ENCODE measurements around the gene PTCD1. TPM values are rescaled to one million over a fixed set of nuclear protein-coding genes. Genes with fewer than 3 reads are reported as not detected.

Gene PTCD1
- total and polyA plus RNA-seq, 9 of the 15 experiments (the other 6 are each of a cell fraction or from before 2014, with no cell fraction given) = 0.46 to 17.1 (median 6.2) TPM

DNA sequence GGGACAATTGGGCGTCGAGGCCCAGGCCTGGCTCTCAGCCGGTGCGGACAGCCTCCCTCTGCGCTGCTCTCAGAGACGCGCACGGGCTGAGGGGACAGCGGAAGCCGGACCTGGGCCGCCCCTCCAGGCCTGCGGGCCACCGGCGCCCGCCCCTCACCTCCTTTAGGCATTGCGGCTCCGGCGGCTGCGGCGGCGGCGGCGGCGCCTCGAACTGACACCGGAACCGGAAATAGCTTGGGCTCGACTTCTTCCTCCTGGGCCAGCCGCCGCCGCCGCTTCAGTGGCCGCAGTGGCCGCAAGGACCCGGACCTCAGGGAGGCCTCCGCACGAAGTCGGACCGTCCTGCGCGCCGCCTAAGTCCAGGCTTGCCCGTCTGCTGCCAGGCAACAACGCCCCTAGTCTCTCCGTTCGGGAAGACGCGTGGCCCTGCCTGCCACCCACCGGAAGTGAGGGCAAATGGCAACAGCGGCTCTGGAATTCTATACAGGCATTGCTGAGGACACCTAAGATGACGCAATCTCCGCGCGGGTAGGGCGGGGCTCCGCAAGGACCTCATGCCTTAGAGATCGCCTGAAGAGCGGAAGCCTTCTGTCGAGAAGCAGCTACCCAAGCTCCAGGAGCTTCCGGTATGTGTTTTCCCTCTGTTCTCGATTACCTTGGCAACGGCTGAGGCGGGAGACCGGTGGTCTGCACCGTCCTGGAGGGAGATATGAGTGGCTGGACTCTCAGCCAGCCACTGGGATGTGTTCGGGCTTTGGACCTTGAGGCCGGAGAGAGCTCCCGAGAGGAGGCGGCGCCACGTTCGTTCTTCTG is 30.0 kb downstream of the PTCD1 start, which contains the start of the genes BUD31 and PDAP1 (continued):
- TF ChIP-seq, protein P1, sequence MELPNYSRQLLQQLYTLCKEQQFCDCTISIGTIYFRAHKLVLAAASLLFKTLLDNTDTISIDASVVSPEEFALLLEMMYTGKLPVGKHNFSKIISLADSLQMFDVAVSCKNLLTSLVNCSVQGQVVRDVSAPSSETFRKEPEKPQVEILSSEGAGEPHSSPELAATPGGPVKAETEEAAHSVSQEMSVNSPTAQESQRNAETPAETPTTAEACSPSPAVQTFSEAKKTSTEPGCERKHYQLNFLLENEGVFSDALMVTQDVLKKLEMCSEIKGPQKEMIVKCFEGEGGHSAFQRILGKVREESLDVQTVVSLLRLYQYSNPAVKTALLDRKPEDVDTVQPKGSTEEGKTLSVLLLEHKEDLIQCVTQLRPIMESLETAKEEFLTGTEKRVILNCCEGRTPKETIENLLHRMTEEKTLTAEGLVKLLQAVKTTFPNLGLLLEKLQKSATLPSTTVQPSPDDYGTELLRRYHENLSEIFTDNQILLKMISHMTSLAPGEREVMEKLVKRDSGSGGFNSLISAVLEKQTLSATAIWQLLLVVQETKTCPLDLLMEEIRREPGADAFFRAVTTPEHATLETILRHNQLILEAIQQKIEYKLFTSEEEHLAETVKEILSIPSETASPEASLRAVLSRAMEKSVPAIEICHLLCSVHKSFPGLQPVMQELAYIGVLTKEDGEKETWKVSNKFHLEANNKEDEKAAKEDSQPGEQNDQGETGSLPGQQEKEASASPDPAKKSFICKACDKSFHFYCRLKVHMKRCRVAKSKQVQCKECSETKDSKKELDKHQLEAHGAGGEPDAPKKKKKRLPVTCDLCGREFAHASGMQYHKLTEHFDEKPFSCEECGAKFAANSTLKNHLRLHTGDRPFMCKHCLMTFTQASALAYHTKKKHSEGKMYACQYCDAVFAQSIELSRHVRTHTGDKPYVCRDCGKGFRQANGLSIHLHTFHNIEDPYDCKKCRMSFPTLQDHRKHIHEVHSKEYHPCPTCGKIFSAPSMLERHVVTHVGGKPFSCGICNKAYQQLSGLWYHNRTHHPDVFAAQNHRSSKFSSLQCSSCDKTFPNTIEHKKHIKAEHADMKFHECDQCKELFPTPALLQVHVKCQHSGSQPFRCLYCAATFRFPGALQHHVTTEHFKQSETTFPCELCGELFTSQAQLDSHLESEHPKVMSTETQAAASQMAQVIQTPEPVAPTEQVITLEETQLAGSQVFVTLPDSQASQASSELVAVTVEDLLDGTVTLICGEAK (IDR thresholded peaks at IDR 0.05) = peak; percentile 98
- TF ChIP-seq, protein P1 (CRISPR knock-in tag; IDR thresholded peaks at IDR 0.05) = no peak
- TF ChIP-seq EP400 (IDR thresholded peaks at IDR 0.05) (peak; percentile 100), SIRT6 (IDR thresholded peaks at IDR 0.05; ENCODE audit: low read depth, low read length) (no peak), CHD2 (IDR thresholded peaks at IDR 0.05; ENCODE audit: low read depth, low read length) (peak; percentile 32), CHD4 (IDR thresholded peaks at IDR 0.05; ENCODE audit: insufficient read depth, insufficient replicate concordance, low read depth, low read length, poor library complexity, severe bottlenecking) (no peak), MTF1 (CRISPR knock-in tag; IDR thresholded peaks at IDR 0.05; ENCODE audit: borderline replicate concordance) (no peak), HNRNPH1 (optimal IDR thresholded peaks at IDR 0.05; ENCODE audit: low read depth, low read length) (no peak), LEF1 (IDR thresholded peaks at IDR 0.05) (no peak), ZNF75A (CRISPR knock-in tag; IDR thresholded peaks at IDR 0.05) (no peak), KLF1 (tag; IDR thresholded peaks at IDR 0.05) (peak; percentile 92), ZC3H11A (IDR thresholded peaks at IDR 0.05; ENCODE audit: low read depth, low read length) (no peak), BHLHE40 (IDR thresholded peaks at IDR 0.05; ENCODE audit: low read length) (0 out of 2 replicates have a peak, but pooled peaks have one; percentile 10)
- TF ChIP-seq, protein P2, sequence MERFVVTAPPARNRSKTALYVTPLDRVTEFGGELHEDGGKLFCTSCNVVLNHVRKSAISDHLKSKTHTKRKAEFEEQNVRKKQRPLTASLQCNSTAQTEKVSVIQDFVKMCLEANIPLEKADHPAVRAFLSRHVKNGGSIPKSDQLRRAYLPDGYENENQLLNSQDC (CRISPR knock-in tag; IDR thresholded peaks at IDR 0.05) = peak; percentile 89
- TF ChIP-seq, protein P3, sequence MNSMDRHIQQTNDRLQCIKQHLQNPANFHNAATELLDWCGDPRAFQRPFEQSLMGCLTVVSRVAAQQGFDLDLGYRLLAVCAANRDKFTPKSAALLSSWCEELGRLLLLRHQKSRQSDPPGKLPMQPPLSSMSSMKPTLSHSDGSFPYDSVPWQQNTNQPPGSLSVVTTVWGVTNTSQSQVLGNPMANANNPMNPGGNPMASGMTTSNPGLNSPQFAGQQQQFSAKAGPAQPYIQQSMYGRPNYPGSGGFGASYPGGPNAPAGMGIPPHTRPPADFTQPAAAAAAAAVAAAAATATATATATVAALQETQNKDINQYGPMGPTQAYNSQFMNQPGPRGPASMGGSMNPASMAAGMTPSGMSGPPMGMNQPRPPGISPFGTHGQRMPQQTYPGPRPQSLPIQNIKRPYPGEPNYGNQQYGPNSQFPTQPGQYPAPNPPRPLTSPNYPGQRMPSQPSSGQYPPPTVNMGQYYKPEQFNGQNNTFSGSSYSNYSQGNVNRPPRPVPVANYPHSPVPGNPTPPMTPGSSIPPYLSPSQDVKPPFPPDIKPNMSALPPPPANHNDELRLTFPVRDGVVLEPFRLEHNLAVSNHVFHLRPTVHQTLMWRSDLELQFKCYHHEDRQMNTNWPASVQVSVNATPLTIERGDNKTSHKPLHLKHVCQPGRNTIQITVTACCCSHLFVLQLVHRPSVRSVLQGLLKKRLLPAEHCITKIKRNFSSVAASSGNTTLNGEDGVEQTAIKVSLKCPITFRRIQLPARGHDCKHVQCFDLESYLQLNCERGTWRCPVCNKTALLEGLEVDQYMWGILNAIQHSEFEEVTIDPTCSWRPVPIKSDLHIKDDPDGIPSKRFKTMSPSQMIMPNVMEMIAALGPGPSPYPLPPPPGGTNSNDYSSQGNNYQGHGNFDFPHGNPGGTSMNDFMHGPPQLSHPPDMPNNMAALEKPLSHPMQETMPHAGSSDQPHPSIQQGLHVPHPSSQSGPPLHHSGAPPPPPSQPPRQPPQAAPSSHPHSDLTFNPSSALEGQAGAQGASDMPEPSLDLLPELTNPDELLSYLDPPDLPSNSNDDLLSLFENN (IDR thresholded peaks at IDR 0.05; ENCODE audit: low read depth in 2 of 2, low read length in 2 of 2) = no peak
